ENCODE data around the gene GSK3B.
"Not testable (repeated sequence)": the region's sequence is repeated elsewhere in the genome, so short reads cannot be mapped to it uniquely, and the experiment has no call there.

Gene GSK3B

GRCh38 chr3:120057626-120058025 is 36.6 kb downstream of the GSK3B start:
- DNase-seq (ENCODE audit: extremely low read depth in 1 of 2, low read depth in 1 of 2), result no peak

DNA sequence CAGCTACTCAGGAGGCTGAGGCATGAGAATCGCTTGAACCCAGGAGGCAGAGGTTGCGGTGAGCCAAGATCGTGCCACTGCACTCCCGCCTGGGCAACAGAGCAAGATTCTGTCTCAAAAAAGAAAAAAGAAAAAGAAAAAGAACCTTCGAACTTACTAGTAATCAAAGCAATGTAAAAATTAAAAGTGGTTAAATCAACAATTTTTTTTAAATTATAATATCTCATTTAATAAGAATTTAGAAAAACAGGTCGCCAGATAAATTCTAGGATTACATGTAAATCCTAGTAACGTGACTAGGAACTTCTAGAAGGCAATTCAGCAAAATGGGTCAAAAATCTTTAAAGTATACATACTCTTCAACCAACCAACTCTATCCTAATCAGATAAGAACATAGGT is 37.2 kb downstream of the GSK3B start:
- no peak for DNase-seq (ENCODE audit: extremely low read depth in 1 of 2, low read depth in 1 of 2)

GRCh38 chr3:120053647-120054046 is 40.6 kb downstream of the GSK3B start:
- DNase-seq (ENCODE audit: extremely low read depth in 1 of 2, low read depth in 1 of 2), result not testable (repeated sequence)

DNA sequence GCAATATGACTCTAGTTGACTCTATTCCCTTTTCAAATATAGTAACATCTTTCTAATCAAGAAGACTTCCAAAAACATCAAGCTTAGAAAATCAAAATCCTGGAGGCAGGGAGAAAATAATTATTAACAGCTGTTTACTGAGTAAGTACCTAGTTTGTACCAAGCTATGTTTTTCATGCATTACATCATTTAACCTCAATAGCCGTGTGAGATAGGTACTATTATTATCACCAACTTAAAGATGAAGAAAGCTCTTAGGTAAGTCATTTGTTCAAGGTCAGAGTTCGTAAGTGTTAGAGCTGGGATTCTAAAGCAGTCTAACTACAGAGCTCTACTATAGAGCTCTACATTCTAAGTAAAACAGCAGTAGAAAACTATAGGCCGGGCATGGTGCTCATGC is 41.6 kb downstream of the GSK3B start:
- DNase-seq (ENCODE audit: extremely low read depth in 1 of 2, low read depth in 1 of 2), result no peak

GRCh38 chr3:120052225-120052624 is 42.0 kb downstream of the GSK3B start:
- no peak for DNase-seq (ENCODE audit: extremely low read depth in 1 of 2, low read depth in 1 of 2)

- DNase-seq (ENCODE audit: extremely low read depth in 1 of 2, low read depth in 1 of 2), result not testable (repeated sequence)
These were observed 42.7 kb downstream of the GSK3B start for GRCh38 chr3:120051570-120051969.

DNA sequence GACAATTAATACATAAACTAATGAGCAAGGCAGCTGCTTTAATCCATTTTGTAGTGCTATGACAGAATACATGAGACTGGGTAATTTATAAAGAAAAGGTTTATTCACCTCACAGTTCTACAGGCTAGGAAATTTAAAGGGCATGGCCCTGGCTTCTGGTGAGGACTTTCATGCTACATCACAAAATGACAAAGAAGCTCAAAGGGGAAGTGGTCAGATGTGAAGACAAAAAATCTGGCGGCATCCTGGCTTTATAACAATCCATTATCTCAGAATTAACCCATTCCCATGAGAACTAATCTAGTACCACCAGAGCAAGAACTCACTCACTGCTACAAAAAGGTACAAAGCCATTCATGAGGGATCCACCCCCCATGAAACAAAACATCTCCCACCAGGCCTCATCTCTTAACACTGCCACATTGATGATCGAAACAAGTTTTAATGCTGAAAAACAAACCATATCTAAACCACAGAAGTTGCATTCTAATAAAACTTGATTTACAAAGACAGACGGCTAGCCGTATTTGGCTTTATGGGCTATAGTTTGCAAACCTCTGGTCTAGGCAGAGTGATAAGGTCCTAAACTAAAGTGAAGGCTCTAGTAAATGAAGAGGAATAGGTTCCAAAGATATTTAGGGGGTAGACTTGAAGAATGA is 44.2 kb downstream of the GSK3B start:
- DNase-seq (ENCODE audit: extremely low read depth in 1 of 2, low read depth in 1 of 2), result no peak

DNA sequence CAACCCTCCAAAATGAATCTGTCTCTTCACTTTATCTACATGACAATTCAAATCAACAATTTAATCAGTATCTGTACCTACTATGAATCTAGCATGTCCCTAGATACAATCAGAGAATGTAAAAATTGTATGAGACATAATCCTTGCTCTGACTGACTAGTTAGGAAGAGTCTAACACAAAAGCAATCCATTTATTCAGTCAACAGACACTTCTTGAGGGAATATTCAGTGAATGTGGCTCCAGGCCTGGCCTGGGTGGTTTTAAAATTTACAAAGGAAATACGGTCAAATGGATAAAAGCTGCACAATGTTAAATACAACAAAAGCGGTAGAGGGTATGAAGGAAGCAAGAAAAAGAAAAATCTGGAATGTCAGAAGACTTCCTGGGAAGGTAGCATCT is 45.2 kb downstream of the GSK3B start:
- DNase-seq (ENCODE audit: extremely low read depth in 1 of 2, low read depth in 1 of 2), result no peak

DNA sequence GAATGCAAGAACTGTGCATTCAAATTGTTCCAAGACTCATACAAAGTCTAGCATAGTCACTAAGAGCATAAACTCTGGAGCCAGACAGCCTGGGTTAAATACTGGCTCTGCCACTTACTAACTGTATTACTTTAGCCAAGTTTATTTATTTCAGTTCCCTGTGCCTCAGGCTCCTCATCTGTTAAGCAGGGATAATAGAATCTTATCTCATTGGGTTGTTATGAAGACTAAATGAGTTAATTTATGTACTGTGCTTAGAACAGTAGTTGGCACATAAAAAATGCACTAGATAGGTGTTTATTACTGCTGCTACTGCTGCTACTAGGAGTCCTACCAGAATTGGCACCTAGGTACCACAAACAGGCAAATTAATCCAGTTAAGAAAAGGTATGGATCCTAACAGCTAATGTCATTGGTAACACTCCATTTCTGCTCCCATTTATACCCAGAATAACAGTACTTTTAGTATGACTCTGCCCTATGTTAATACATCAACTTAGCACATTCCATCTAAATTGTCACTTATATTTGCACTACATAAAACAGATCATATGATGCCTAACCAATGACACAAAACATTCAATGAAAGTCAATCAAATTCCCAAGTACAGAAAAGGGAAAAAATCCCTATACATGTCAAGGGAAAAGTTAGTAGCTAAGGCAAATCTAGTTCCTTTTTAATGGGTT is 45.7 kb downstream of the GSK3B start:
- no peak for DNase-seq (ENCODE audit: extremely low read depth in 1 of 2, low read depth in 1 of 2)

- DNase-seq (ENCODE audit: extremely low read depth in 1 of 2, low read depth in 1 of 2), result no peak
These were observed 46.6 kb downstream of the GSK3B start for GRCh38 chr3:120047686-120048085.

DNA sequence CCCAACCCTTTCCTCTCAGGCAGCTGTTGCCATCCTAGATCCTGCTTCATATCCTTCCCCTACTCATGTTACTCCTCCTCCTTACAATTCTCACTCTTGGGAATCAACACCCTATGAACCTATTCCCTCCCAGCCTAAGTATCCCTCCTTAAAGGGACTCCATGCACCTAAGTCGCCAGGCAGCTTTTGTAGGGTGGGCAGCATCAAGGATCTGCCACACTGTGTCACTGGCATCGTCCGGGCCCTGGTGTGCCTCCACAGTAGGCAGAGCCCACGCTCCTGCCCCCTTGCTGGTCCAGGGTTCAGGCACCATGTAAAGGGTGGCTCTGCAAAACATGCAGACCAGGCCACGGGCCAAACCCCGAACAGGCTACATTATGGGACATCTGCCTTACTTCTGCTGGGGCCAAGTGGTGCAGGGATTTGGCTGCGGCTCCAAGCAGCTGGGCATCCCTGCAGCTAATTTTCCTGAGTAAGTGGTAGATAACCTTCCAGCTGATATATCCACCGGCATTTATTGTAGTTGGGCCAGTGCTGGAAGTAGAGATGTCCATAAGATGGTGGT is 53.4 kb downstream of the GSK3B start:
- DNase-seq (ENCODE audit: extremely low read depth in 1 of 2, low read depth in 1 of 2), result no peak

GRCh38 chr3:120039642-120040610 is 54.3 kb downstream of the GSK3B start:
- no peak for DNase-seq (ENCODE audit: extremely low read depth in 1 of 2, low read depth in 1 of 2)

DNA sequence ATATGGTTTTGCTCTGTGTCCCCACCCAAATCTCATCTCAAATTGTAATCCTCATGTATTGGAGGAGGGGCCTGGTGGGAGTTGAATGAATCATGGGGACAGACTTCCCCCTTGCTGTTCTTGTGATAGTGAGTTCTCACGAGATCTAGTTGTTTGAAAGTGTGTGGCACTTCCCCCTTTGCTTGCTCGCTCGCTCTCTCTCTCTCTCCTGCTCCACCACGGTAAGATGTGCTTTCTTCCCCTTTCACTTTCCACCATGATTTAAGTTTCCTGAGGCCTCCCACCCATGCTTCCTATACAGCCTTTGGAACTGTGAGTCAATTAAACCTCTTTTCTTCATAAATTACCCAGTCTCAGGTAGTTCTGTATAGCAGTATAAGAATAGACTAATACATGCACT is 60.7 kb downstream of the GSK3B start:
- no peak for DNase-seq (ENCODE audit: extremely low read depth in 1 of 2, low read depth in 1 of 2)

DNA sequence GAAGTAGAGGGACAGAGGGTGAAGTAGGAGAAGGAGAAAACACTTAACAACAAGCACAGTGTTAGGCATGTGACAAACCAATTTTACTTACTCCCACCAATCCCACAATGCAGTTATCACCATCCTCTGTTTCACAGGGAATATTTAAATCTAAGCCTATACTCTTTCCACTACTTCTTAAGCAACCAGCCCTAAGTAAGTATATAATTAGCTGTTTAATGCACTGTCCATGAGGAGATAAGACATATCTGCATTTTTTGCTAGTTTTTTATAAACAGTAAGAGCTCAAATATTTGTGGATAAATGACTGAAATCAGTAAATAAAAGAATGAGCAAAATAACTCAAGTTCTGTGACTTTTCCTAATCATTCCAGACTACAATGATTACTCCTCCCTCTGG is 62.7 kb downstream of the GSK3B start:
- DNase-seq (ENCODE audit: extremely low read depth in 1 of 2, low read depth in 1 of 2), result no peak

GRCh38 chr3:120029749-120030148 is 64.5 kb downstream of the GSK3B start:
- no peak for DNase-seq (ENCODE audit: extremely low read depth in 1 of 2, low read depth in 1 of 2)

DNA sequence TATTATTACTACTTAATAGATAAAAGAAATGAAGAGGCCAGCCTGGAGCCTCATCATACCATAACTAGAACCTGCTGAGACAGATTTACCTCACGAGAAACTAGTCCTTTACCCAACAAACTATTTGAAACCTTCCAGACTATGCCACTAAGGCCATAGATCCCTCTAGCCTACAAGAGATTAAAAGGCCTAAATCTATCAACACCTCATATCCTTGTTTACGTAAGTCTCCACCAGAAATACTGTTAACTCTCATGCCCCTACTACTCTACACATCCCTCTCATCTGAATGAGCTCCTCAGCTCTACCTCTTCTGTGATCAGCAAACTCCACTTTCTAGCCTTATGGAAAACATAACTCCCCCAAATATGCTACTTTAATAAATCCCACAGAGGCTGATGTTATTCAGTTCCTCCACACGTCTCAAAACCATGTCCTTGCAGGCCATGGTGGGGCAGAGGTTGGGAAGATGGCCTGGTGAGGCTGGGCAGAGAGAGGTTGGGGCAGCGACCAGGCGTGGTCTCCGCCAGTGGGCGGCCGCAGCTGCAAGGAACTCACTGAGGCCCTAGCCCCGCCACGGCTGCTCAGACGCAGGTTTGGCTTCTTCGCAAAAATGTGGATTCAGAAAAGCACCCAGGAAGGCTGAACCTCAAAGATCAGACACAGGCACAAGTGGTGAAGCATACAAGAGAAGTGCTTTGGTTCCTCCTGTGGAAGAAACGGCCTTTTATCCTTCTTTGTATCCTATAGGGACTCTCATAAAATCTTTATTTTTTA is 65.8 kb downstream of the GSK3B start:
- no peak for DNase-seq (ENCODE audit: extremely low read depth in 1 of 2, low read depth in 1 of 2)

DNA sequence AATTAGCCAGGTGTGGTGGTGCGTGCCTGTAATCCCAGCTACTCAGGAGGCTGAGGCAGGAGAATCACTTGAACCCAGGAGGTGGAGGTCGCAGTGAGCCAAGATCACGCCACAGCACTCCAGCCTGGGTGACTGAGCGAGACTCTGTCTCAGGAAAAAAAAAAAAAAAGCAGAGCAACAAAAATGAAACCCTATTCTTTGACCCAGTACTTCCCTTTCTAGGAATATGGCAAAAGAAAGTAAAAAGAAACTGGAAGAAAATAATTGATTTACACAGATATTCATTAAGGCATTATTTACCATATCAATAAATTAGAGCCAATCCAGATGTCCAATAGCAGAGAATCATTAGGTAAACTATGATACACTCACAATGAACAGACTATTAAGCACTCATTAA is 67.0 kb downstream of the GSK3B start:
- DNase-seq (ENCODE audit: extremely low read depth in 1 of 2, low read depth in 1 of 2), result no peak

GRCh38 chr3:120025520-120025919 is 68.7 kb downstream of the GSK3B start:
- no peak for DNase-seq (ENCODE audit: extremely low read depth in 1 of 2, low read depth in 1 of 2)

DNA sequence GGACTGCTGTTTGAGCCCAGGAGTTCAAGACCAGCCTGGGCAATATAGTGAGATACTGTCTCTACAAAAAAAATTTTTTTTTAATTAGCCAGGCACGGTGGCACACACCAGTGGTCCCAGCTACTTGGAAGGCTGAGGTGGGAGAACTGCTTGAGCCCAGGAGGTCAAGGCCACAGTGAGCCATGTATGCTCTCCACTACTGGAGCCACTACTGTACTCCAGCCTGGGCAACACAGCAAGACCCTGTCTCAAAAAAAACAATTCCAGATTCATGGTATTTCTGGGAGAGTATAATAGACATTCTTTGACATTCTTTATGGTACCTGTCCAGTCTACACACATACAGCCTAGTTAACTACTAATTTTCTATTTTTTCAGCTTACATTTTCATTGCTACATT is 70.1 kb downstream of the GSK3B start:
- DNase-seq (ENCODE audit: extremely low read depth in 1 of 2, low read depth in 1 of 2), result no peak

- DNase-seq (ENCODE audit: extremely low read depth in 1 of 2, low read depth in 1 of 2), result no peak
These were observed 71.5 kb downstream of the GSK3B start for GRCh38 chr3:120022729-120023128.

GRCh38 chr3:120021523-120021922 is 72.7 kb downstream of the GSK3B start:
- no peak for DNase-seq (ENCODE audit: extremely low read depth in 1 of 2, low read depth in 1 of 2)

Measured in activated CD8-positive, alpha-beta memory T cell treated with anti-CD3 and anti-CD28 coated beads for 1 hour (primary cell).